WTC11 (cell line): ENCODE measurements around the gene RAB17. TPM values are rescaled to one million over a fixed set of nuclear protein-coding genes. Genes with fewer than 3 reads are reported as not detected.

Experiments
- ATAC-seq: fragments of 200-7000 bp; cut with Tn5 transposase; 2 replicates; pipeline ENCODE4 v1.10.0; 2021; ENCODE audit warnings: mild to moderate bottlenecking, moderate library complexity
- CTCF ChIA-PET: fragments of 300-600 bp; sonication (Branson Sonifier 250); formaldehyde crosslinking; loops from one replicate; lab custom pipeline; 2021; ENCODE audit warnings: antibody characterized with exemption; lab: Charles Lee
- POLR2A ChIA-PET: fragments of 350-600 bp; sonication (Branson Sonifier 250); formaldehyde crosslinking; loops from one replicate; lab custom pipeline; 2021; ENCODE audit warnings: antibody characterized with exemption; lab: Charles Lee
- DNase-seq: peaks from one replicate; pipeline ENCODE4 v3.0.0; 2021; ENCODE audit warnings: low spot score
- H3K27ac Mint-ChIP-seq: 2 replicates; pipeline ENCODE4 v1.8.0; 2021; ENCODE audit warnings: mixed read lengths
- H3K27me3 Mint-ChIP-seq: 2 replicates; pipeline ENCODE4 v1.8.0; 2021; ENCODE audit warnings: low read depth, mild to moderate bottlenecking, moderate library complexity, mixed read lengths
- H3K36me3 Mint-ChIP-seq: 2 replicates; pipeline ENCODE4 v1.8.0; 2021; ENCODE audit warnings: mixed read lengths
- H3K4me1 Mint-ChIP-seq: 2 replicates; pipeline ENCODE4 v1.8.0; 2022; ENCODE audit warnings: mixed read lengths
- H3K4me3 Mint-ChIP-seq: 2 replicates; pipeline ENCODE4 v1.8.0; 2021; ENCODE audit warnings: mild to moderate bottlenecking, moderate library complexity, mixed read lengths
- H3K9me3 Mint-ChIP-seq: 2 replicates; pipeline ENCODE4 v1.8.0; 2021; ENCODE audit warnings: mixed read lengths
- ATF1 ChIP-seq: sonication (generic); formaldehyde crosslinking; IDR thresholded peaks from 2 replicates; pipeline ENCODE4 v1.8.1; 2023; ENCODE audit warnings: mild to moderate bottlenecking, moderate library complexity, missing genetic modification reagents
- ETV6 ChIP-seq: sonication (generic); formaldehyde crosslinking; IDR thresholded peaks from 2 replicates; pipeline ENCODE4 v1.8.1; 2022; ENCODE audit warnings: mild to moderate bottlenecking, missing genetic modification reagents
- FOXK1 ChIP-seq: sonication (generic); formaldehyde crosslinking; IDR thresholded peaks from 2 replicates; pipeline ENCODE4 v1.8.0; 2022; ENCODE audit warnings: mild to moderate bottlenecking, moderate library complexity, missing genetic modification reagents
- GTF2I ChIP-seq: fragments of 250-450 bp; sonication (Bioruptor Pico); conservative IDR thresholded peaks from 2 replicates; pipeline ENCODE4 v1.4.0; 2021; ENCODE audit warnings: mild to moderate bottlenecking
- IRF2 ChIP-seq: sonication (generic); formaldehyde crosslinking; IDR thresholded peaks from 2 replicates; pipeline ENCODE4 v1.8.0; 2022; ENCODE audit warnings: low read depth, missing genetic modification reagents, borderline replicate concordance
- JAZF1 ChIP-seq: fragments of 250-450 bp; sonication (Bioruptor Pico); IDR thresholded peaks from 2 replicates; pipeline ENCODE4 v1.9.0; 2021; ENCODE audit warnings: moderate library complexity, mild to moderate bottlenecking, inconsistent platforms
- NFE2L1 ChIP-seq: sonication (generic); formaldehyde crosslinking; IDR thresholded peaks from 2 replicates; pipeline ENCODE4 v1.8.1; 2023; ENCODE audit warnings: missing genetic modification reagents
- PRRX2 ChIP-seq: fragments of 250-450 bp; sonication (Bioruptor Pico); IDR thresholded peaks from 2 replicates; pipeline ENCODE4 v1.8.0; 2021; ENCODE audit warnings: mild to moderate bottlenecking
- SMAD3 ChIP-seq: sonication (generic); formaldehyde crosslinking; IDR thresholded peaks from 2 replicates; pipeline ENCODE4 v1.8.0; 2022; ENCODE audit warnings: missing genetic modification reagents, mild to moderate bottlenecking, borderline replicate concordance
- SOX15 ChIP-seq: fragments of 250-450 bp; sonication (Bioruptor Pico); IDR thresholded peaks from 2 replicates; pipeline ENCODE4 v1.9.0; 2021; ENCODE audit warnings: mild to moderate bottlenecking
- TEAD1 ChIP-seq: sonication (generic); formaldehyde crosslinking; IDR thresholded peaks from 2 replicates; pipeline ENCODE4 v1.8.0; 2022; ENCODE audit warnings: mild to moderate bottlenecking, missing genetic modification reagents
- ZNF671 ChIP-seq: fragments of 250-450 bp; sonication (Bioruptor Pico); IDR thresholded peaks from 2 replicates; pipeline ENCODE4 v1.8.0; 2021; ENCODE audit warnings: mild to moderate bottlenecking
- ZSCAN18 ChIP-seq: fragments of 250-450 bp; sonication (Bioruptor Pico); IDR thresholded peaks from 2 replicates; pipeline ENCODE4 v2.1.2; 2022; ENCODE audit warnings: mild to moderate bottlenecking, moderate library complexity
- total RNA-seq: library from RNA; stranded (reverse); gene quantifications from 3 replicates; pipeline ENCODE4 v1.2.3, GENCODE V29; 2021
- TF ChIP-seq, protein P1 (sequence below): sonication (generic); formaldehyde crosslinking; IDR thresholded peaks from 2 replicates; pipeline ENCODE4 v1.8.1; 2023; ENCODE audit warnings: mild to moderate bottlenecking, moderate library complexity, missing genetic modification reagents
- TF ChIP-seq, protein P2 (sequence below): sonication (generic); formaldehyde crosslinking; IDR thresholded peaks from 2 replicates; pipeline ENCODE4 v1.8.1; 2022; ENCODE audit warnings: low read depth, mild to moderate bottlenecking, moderate library complexity, missing genetic modification reagents, borderline replicate concordance
- TF ChIP-seq, protein P3 (sequence below): sonication (generic); formaldehyde crosslinking; IDR thresholded peaks from 2 replicates; pipeline ENCODE4 v1.8.0; 2022; ENCODE audit warnings: mild to moderate bottlenecking, missing genetic modification reagents

Gene RAB17
- total RNA-seq, 1 experiment from 2014 or later = 140 TPM

- H3K27ac Mint-ChIP-seq = no peak overlapping the region
- no peaks in the 10 kb centered on the region for H3K9me3 Mint-ChIP-seq
- no peak for DNase-seq
- no peak for ATAC-seq
- H3K36me3 Mint-ChIP-seq = peaks cover 2% of the 10 kb centered on the region; the same call in 1 of the 2 replicates
- no peak for TF ChIP-seq SOX15 (CRISPR knock-in tag)
- H3K27me3 Mint-ChIP-seq = no peaks in the 10 kb centered on the region; the same call in 1 of the 2 replicates
- peaks cover 17% of the 10 kb centered on the region for H3K4me1 Mint-ChIP-seq
- ChIA-PET CTCF (interaction anchor here (5.5 kb wide), 1 partner anchor 30 kb away, joined by 23 read pairs; no protein-coding TSS in a partner anchor), POLR2A (no interaction called here)
- no peak overlapping the region for H3K4me3 Mint-ChIP-seq
Measured at GRCh38 chr2:237542001-237542704, 48.4 kb downstream of the RAB17 start.

GRCh38 chr2:237541243-237541642, 49.3 kb downstream of the RAB17 start:
- H3K27me3 Mint-ChIP-seq = no peaks in the 10 kb centered on the region; the same call in 1 of the 2 replicates
- H3K27ac Mint-ChIP-seq = no peak overlapping the region
- H3K36me3 Mint-ChIP-seq = peaks cover 2% of the 10 kb centered on the region; the same call in 1 of the 2 replicates
- DNase-seq (no peak), ATAC-seq (no peak)
- no peak overlapping the region for H3K4me3 Mint-ChIP-seq
- POLR2A ChIA-PET = interaction anchor here (0.7 kb wide), 1 partner anchor 17 kb away, joined by 3 read pairs; no protein-coding TSS in a partner anchor
- H3K4me1 Mint-ChIP-seq = peaks cover 10% of the 10 kb centered on the region
- CTCF ChIA-PET = interaction anchor here (0.7 to 5.5 kb wide), 3 partner anchors 28 to 34 kb away, joined by 3 to 23 read pairs (median 9); no protein-coding TSS in a partner anchor
- no peaks in the 10 kb centered on the region for H3K9me3 Mint-ChIP-seq
- TF ChIP-seq, protein P1, sequence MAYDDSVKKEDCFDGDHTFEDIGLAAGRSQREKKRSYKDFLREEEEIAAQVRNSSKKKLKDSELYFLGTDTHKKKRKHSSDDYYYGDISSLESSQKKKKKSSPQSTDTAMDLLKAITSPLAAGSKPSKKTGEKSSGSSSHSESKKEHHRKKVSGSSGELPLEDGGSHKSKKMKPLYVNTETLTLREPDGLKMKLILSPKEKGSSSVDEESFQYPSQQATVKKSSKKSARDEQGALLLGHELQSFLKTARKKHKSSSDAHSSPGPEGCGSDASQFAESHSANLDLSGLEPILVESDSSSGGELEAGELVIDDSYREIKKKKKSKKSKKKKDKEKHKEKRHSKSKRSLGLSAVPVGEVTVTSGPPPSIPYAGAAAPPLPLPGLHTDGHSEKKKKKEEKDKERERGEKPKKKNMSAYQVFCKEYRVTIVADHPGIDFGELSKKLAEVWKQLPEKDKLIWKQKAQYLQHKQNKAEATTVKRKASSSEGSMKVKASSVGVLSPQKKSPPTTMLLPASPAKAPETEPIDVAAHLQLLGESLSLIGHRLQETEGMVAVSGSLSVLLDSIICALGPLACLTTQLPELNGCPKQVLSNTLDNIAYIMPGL (CRISPR knock-in tag) = no peak
- TF ChIP-seq ETV6 (no peak), ZSCAN18 (CRISPR knock-in tag) (no peak), ATF1 (no peak), NFE2L1 (CRISPR knock-in tag) (no peak), PRRX2 (CRISPR knock-in tag) (no peak), GTF2I (CRISPR knock-in tag) (no peak), JAZF1 (no peak), TEAD1 (no peak)
- TF ChIP-seq, protein P2, sequence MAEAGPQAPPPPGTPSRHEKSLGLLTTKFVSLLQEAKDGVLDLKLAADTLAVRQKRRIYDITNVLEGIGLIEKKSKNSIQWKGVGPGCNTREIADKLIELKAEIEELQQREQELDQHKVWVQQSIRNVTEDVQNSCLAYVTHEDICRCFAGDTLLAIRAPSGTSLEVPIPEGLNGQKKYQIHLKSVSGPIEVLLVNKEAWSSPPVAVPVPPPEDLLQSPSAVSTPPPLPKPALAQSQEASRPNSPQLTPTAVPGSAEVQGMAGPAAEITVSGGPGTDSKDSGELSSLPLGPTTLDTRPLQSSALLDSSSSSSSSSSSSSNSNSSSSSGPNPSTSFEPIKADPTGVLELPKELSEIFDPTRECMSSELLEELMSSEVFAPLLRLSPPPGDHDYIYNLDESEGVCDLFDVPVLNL (CRISPR knock-in tag) = no peak

DNA sequence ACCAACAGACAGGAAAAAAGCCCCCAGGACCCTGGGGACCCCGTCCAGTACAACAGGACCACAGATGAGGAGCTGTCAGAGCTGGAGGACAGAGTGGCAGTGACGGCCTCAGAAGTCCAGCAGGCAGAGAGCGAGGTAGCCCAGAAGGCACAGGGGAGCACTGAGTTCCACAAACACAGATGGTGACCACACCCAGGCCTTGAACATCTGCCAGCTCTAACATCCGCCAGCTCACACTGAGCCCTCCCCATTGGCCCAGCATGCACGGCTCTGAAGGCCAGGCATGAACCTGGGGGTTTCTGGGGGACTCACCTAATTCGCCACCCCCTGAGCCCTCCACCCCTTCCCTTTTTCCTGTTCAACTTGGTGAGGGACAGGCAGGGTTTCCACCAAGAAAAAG, 49.7 kb downstream of the RAB17 start:
- DNase-seq (no peak), ATAC-seq (no peak)
- Mint-ChIP-seq H3K4me1 (peaks cover 8% of the 10 kb centered on the region), H3K36me3 (peaks cover 2% of the 10 kb centered on the region; the same call in 1 of the 2 replicates), H3K27ac (no peak overlapping the region), H3K27me3 (no peaks in the 10 kb centered on the region; the same call in 1 of the 2 replicates), H3K4me3 (no peak overlapping the region), H3K9me3 (no peaks in the 10 kb centered on the region)
- TF ChIP-seq FOXK1 (CRISPR knock-in tag) (no peak), SMAD3 (no peak), ZNF671 (no peak), IRF2 (CRISPR knock-in tag) (no peak)
- TF ChIP-seq, protein P3, sequence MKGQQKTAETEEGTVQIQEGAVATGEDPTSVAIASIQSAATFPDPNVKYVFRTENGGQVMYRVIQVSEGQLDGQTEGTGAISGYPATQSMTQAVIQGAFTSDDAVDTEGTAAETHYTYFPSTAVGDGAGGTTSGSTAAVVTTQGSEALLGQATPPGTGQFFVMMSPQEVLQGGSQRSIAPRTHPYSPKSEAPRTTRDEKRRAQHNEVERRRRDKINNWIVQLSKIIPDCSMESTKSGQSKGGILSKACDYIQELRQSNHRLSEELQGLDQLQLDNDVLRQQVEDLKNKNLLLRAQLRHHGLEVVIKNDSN = no peak
- TF ChIP-seq, protein P1 (CRISPR knock-in tag) = no peak
- POLR2A ChIA-PET = no interaction called here
- CTCF ChIA-PET = interaction anchor here (2.3 to 5.5 kb wide), 2 partner anchors 28 to 31 kb away, joined by 9 to 23 read pairs; no protein-coding TSS in a partner anchor
